Activated CD4-positive, CD25-positive, alpha-beta regulatory T cell treated with anti-CD3 and anti-CD28 coated beads, Interleukin-2, amount 50 U/mL, for 24 hours (primary cell): ENCODE data around the gene BAIAP2.

Experiments used
- ATAC-seq, 2 donors: fragments of 150-1000 bp; cut with Tn5 transposase; one replicate each; pipeline ENCODE4 v1.10.0; 2021; ENCODE audit warnings: mild to moderate bottlenecking in 1 of 2, moderate library complexity in 1 of 2

Gene BAIAP2

DNA sequence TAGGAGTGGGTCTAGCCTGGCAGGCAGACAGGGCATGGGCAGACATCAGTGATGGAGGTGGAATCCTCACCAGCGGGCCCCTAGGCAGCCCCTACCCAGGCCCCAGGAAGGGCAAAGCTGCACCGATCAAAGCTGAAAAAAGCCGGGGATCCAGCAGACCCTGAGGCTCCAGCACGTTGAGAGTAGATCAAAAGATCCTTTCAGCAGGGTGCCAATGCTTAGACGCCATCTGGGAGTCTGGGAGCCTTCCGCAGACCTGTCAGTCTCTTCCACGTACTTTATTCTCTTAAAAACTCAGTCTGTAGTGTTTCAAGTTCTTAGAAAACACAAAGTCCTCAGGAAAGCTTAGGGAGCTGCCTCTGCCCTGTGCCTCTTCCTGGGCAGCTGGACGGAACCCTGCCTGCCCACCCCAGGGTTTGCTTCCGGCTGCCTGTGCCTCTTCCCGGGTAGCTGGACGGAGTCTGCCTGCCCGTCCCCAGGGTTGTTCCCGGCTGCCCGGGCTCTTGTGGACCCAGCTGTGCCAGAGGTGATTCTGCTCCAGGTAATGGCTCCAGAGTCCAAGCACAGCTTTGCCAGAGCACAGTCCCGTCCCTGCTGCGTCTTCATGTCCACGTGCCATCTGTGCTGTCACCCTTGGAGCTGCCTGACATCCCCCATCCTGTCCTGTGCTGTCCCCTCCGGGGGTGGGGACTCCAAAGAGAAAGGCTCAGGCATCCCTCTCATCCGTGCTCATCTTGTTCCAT, 79.6 kb downstream of the BAIAP2 start:
- no peak for ATAC-seq

GRCh38 chr17:81115219-81115618, 80.3 kb downstream of the BAIAP2 start:
- ATAC-seq, result no peak

DNA sequence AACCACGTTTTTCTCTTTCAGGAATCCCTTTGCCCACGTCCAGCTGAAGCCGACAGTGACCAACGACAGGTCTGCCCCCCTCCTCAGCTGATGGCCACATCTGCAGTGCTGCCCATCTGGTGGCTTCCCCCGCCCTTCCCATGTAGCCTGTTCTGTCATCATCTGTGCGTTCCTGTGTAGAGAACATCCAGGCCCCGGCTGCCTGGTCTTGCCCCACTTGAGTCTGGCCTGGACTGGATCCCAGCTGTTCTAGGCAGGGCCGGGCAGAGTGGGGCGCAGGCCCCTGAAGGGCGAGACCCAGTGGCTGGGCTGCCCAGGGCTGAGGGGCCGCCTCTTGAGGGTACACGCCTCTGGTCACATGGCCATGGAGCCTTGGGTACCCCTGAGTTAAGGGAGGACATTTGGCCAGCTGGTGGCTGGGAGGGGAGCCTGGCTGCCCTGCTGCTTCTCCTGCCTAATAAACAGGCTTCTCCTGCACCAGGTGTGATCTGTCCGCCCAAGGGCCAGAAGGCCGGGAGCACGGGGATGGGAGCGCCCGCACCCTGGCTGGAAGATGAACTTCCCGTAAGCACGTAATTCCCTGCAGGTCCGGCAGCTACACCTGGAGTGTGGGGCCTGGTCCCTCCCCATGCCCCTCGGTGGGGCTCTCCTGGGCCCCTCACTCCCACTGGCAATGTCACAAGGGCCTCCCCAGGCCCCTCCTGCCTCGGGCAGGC, 81.0 kb downstream of the BAIAP2 start:
- ATAC-seq, result no peak

GRCh38 chr17:81116704-81117103, 81.8 kb downstream of the BAIAP2 start:
- no peak for ATAC-seq

DNA sequence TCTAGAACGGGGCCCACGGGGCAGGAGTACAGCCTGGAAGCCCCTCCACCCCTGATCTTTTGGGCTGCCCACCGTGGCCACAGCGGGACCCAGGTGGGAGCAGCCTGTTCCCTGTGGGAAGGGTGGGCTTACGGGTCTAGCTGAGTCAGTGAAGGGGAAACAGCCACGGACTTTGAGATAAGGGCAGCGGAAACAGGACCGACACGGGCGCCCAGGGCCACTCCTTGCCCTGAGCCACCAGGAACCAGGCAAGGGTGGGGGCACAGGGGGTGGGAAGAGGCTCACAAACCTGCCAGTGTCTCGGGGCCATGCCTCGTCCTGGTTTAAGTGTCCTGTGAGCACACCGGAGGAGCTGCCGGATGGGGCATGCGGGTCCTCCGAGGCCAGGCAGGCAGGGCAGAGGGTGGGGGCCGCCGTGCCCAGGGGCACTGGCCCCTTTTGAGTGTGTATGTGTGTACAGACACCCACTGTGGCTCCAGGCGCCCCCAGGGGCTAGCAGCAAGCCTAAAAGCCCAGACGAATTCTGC, 82.8 kb downstream of the BAIAP2 start:
- ATAC-seq, result no peak

DNA sequence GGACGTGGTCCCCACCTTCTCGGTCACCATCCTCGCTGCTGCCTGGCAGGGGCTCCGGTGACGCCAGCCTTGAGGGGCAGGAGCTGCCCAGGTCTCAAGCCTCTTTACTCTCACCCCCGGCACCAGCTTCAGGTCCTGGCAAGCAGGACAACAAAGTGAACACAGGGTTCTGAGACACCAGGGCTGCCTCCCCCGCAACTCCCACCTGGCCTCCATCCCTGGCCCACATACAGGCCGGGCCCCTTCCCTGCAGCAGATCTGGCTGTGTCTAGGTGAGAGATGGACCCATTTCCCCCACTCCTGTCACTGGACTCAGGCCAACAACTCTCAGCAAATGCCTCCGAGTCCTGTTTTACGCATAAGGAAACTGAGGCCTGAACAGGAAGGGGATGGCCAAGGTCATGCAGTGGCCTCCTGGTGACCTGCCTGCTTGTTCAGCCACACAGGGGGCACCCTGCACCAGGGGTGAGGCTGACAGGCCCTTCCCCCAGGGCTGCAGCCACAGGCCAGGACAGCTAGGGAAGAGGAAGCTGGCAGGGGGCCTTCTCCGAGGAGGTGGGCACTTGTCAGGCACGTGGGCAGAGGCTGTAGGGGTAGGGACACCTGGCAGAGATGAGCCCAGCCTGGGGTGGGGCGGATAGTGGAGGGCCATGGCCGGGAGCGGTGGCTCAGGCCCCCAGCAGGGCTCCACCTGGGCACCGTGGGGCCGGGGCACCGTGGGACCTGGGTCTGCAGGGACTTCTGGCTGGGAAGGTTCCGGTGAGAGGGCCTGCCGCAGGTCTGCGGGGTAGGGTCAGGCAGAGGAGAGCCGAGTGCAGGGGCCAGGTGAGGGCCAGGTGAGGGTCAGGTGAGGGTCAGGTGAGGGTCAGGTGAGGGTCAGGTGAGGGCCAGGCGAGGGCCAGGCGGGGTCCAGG, 83.6 kb downstream of the BAIAP2 start:
- ATAC-seq, result no peak

- ATAC-seq, result peak; percentile 57 to 64
These were observed 84.5 kb downstream of the BAIAP2 start for GRCh38 chr17:81119223-81120148.

DNA sequence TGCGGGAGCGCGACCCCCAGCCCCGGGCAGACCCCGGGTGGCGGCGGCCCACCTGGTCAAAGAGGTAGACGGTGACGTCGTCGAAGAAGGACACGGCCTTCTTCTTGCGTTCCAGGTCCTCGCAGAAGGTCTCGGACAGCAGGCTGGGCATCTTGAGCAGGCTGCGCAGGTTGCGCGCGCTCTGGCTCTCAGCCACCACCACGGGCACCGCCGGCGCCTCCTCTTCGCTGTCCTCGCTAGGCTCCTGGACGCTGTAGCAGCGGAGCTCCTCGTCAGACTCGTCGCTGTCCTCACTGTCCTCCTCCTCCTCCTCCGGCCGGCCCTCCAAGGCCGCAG, 85.2 kb downstream of the BAIAP2 start:
- no peak for ATAC-seq

DNA sequence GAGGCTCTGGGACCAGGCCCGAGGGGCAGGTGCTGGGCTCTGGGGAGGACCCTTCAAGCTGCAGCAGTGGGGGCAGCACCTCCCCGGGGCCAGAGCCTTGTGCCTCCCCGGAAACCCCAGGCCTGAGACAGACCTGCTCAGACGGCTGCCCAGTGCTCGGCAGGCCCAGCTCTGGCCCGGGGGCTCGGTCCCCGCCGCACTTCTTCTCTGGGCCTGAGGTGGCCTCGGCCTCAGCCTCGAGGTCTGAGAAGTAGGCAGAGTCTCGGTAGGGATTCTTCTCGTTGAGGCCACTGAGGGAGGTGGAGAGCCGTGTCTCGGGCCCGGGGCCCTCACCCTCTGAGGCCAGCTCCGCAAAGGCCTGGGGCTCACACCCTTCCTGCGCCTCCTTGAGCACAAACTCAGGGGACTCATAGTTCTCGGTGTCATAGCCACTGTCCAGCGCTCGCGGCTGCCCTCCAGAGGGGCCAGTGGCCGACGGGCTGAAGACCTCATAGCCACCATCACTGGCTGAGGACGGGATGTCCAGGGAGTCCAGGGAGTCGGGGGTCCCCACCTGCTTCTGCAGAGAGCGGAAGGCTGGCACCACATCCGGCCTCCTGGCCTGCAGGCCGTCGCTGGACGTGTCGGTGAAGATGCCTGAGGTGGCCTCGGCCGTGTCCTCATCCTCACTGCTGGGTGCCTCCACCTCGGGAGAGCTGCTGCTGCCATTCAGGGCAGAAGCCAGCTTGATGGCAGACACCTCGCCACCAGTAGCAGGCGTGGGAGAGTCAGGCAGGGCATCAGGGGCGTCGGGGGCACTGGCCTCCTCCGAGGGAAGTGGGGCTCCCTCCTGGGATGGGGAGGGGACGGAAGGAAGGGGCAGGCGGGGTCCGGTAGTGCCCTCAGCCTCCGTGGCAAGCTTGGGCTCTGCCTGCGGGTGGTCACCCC, 86.0 kb downstream of the BAIAP2 start:
- ATAC-seq, result no peak

- ATAC-seq, result no peak
These were observed 87.1 kb downstream of the BAIAP2 start for GRCh38 chr17:81121841-81122733.

DNA sequence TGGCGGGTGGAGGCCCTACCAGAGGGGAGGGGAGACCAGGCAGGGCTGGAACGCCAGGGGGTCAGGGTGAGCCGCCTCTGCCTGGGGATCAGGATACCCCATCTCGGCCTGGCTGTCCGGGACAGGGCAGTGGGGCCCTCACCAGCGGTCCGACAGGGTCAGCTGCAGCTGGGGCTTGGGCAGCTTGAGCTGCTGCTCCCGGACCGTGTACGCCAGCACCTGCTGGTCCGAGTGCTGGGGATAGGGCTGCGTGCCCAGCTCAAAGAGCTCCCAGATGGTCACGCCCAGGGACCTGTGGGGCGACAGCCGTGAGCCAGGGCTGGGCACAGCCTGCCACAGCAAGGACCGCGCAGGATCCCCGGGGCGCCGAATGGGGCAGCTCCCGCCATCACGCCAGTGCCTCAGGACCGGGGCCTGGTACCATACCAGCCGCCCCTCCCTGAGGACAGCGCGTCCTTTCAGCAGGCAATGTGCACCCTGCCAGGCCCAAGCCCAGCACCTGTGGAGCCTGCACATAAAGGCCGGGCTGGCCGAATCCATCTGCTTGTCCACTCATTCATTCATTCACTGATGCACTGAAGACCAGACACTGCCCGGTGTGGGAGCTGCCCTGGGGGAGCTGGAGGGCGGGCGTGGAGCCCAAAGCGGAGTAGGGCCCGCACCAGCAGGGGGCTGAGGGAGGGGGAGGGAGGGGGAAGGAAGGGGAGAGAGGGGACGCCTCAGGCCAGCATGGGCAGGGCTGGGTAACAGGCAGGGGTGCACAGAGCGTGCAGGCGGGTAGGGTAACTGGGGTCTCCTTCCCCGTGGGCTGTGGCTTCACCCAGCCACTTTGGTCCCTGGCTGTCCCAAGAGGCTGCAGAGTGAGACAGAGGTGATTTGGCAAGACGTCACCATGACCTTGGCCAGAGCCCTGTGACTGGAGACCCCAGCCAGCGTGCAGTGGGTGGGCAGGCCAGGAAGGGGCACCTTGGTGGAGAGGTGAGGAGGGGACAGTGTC, 88.4 kb downstream of the BAIAP2 start:
- ATAC-seq, result no peak

DNA sequence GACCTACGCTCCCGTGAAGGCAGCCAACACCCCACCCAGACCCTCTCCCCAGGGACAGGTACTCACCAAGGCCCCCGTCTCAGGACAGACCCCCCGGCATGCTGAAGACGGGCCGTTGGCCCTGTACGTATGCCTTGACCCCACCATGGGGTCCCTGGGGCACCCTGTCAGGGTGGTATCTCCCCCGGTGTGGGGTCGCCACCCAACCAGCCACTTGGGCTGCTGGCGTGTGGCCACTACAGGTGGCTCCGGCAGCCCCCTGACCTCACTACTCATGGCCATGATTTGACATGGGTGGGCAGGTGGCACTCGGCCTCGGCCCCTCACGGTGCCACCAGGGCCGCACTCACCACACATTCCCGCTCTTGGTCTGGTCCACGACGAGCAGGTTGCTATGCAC, 89.4 kb downstream of the BAIAP2 start:
- ATAC-seq, result no peak

GRCh38 chr17:81125573-81126081, 90.7 kb downstream of the BAIAP2 start:
- ATAC-seq, result no peak

DNA sequence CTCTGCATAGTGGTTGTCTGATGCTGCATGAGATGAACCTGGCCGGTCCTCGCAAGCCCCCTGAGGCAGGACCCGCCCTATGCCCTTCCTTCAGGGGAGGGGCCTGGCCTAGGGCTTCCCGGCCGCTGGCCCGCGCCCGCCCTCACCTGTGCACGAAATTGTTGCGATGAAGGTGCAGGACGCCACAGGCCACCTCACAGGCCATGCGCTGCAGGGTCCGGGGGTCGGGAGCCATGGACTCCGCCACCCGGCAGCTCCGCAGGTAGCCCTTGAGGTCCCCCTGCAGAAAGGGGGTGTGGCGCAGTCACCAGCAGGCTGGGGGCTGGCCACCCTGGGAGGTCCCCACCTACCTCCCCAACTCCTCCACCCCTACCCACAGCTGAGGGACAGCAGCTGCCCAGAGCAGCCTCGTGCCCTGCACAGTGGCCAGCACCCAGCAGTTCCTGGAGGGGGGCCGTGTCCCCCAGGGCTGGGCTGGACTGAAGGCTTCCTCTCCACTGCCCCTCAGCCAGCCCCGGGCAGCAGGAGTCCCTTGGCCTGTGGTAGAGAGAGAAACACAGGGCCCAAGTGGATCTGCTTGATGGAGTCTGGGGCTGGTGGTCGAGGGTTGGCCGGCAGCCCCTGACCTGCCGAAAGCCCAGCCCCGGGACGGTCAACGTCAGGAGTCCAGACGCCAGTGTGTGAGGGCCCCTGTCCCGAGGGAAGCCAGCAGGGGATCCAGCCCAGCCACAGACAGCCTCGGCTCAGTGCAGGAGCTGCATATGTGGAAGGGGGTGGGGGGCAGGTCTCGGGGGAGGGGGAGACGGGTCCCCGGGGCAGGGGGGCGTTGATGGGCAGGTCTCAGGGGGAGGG, 91.6 kb downstream of the BAIAP2 start:
- ATAC-seq, result no peak

- ATAC-seq, result no peak
These were observed 92.1 kb downstream of the BAIAP2 start for GRCh38 chr17:81127133-81127455.

DNA sequence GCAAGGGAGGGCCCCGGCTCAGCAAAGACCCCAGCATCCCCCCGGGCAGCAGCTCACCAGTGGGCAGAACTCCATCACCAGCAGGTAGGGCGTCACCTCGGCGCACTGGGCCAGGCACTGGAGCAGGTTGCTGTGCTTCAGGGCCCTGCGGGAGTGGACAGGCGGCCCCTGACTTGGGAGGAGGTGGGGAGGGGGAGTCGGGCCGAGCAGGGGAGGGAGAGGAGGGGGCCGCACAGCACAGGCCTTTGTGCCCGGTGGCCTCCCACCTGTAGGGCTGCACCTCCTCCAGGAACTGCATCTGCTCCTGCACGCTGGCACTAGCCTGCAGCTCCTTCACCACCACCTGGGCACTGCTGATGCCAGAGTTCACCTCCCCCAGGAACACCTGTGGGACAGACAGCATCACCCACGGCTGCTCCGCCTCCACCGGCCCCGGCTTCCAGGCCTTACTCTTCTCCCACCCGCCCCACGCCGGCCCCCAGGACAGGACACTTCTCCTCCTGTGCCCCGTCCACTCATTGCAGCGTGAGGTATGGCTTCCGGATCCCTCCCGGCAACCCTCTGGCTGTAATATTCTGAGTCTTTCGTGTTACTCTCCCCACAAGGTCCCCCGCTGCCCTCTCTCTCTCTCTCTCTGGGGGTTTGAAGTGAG, 92.7 kb downstream of the BAIAP2 start:
- no peak for ATAC-seq

- no peak for ATAC-seq
These were observed 93.4 kb downstream of the BAIAP2 start for GRCh38 chr17:81128338-81128737.
